ENCODE data around the gene MAP2K3. TPM values are rescaled to one million over a fixed set of nuclear protein-coding genes. Genes with fewer than 3 reads are reported as not detected.

Gene MAP2K3
- total RNA-seq, 6 donors from 2014 or later: 45.1 to 134 (median 79.5) TPM

GRCh38 chr17:21362331-21362931 is 77.9 kb downstream of the MAP2K3 start:
- Histone ChIP-seq H3K4me1 (peaks cover 5 to 14% (median 8%) of the 10 kb centered on the region in 4 donors), H3K36me3 (no peaks in the 10 kb centered on the region), H3K27ac (no peak overlapping the region), H3K4me3 (no peak overlapping the region), H3K27me3 (no peaks in the 10 kb centered on the region), H3K9me3 (no peaks in the 10 kb centered on the region)
- ATAC-seq (ENCODE audit: low FRiP score in 2 of 2): no peak
- no peak for TF ChIP-seq POLR2AphosphoS5 (IDR thresholded peaks at IDR 0.05)
- TF ChIP-seq EP300 (IDR thresholded peaks at IDR 0.05): no peak
- TF ChIP-seq, protein P1, sequence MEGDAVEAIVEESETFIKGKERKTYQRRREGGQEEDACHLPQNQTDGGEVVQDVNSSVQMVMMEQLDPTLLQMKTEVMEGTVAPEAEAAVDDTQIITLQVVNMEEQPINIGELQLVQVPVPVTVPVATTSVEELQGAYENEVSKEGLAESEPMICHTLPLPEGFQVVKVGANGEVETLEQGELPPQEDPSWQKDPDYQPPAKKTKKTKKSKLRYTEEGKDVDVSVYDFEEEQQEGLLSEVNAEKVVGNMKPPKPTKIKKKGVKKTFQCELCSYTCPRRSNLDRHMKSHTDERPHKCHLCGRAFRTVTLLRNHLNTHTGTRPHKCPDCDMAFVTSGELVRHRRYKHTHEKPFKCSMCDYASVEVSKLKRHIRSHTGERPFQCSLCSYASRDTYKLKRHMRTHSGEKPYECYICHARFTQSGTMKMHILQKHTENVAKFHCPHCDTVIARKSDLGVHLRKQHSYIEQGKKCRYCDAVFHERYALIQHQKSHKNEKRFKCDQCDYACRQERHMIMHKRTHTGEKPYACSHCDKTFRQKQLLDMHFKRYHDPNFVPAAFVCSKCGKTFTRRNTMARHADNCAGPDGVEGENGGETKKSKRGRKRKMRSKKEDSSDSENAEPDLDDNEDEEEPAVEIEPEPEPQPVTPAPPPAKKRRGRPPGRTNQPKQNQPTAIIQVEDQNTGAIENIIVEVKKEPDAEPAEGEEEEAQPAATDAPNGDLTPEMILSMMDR (IDR thresholded peaks at IDR 0.05): no peak
- TF ChIP-seq POLR2A (IDR thresholded peaks at IDR 0.05): no peak
- DNase-seq: no peak

DNA sequence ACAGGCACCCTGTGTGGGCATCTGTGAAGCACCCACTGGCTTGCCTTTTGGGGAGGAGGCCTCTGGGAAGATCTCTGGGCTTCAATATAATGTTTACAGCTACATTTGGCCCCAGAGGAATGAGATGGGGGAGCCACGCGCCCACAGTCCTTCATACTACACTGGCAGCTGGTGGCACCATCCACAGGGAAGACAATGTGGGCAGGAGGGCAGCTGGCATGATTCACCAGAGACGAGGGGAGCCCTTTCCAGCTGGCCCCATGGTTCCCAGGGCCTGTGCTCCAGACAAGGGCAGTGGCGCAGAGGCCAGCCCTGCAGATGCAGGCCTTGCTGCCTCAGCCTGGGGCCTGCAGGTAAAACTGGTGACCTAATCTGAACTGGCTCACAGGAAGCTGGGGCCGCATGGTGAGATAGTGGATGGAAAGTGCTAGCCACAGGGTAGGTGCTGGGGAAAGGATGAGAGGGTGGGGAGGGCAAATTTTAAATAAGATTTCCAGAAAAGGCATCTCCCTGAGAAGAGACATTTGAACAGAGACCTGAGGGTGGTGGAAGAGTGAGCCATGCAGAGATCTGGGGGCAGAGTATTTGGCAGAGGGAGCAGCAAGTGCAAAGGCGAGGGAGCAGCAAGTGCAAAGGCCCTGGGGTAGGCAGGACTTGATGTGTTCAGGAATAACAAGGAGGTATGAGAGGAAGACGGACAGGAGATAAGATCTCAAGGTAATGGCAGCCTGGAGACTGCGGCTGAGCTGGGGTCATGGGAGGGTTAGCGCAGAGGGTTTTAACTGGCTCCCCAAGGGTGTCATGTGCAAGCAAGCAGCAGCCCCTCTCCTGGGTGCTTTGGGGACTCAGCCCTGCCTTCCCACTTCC is 79.5 kb downstream of the MAP2K3 start:
- no peak for DNase-seq
- no peak overlapping the region for H3K27ac ChIP-seq
- no peak for ATAC-seq (ENCODE audit: low FRiP score in 2 of 2)
- WGBS, 2 donors: 87 to 90% methylated on average over 9 of the region's 9 CpGs
- TF ChIP-seq, protein P1 (IDR thresholded peaks at IDR 0.05): no peak
- TF ChIP-seq EP300 (IDR thresholded peaks at IDR 0.05): no peak
- TF ChIP-seq POLR2A (IDR thresholded peaks at IDR 0.05): no peak
- no peak for TF ChIP-seq POLR2AphosphoS5 (IDR thresholded peaks at IDR 0.05)
- no peaks in the 10 kb centered on the region for H3K27me3 ChIP-seq
- no peaks in the 10 kb centered on the region for H3K36me3 ChIP-seq
- H3K9me3 ChIP-seq: no peaks in the 10 kb centered on the region
- H3K4me3 ChIP-seq: no peak overlapping the region
- peaks cover 3 to 7% (median 4%) of the 10 kb centered on the region in 4 donors for H3K4me1 ChIP-seq

Other genes starting within 250 kb of the MAP2K3 start
- gene USP22, start 241.7 kb upstream of the MAP2K3 start, total RNA-seq: 100 to 1,000 TPM; 134 to 302 (median 177) TPM
- 10 to 100 TPM; 16.8 to 47.2 (median 30.2) TPM for gene DHRS7B, start 157.7 kb upstream of the MAP2K3 start, total RNA-seq
- gene TMEM11, start 70.5 kb upstream of the MAP2K3 start, total RNA-seq: 10 to 100 TPM; 13.0 to 38.9 (median 21.6) TPM
- 10 to 100 TPM; 11.2 to 32.5 (median 16.1) TPM for gene NATD1, start 31.3 kb upstream of the MAP2K3 start, total RNA-seq
- 1 to 10 TPM; 1.2 to 3.8 (median 2.0) TPM for gene KCNJ12, start 91.6 kb downstream of the MAP2K3 start, total RNA-seq